Activated naive CD8-positive, alpha-beta T cell treated with anti-CD3 and anti-CD28 coated beads, Interleukin-2, amount 50 U/mL, for 16 hours (primary cell): ENCODE measurements around the gene APH1A.
"Not testable (repeated sequence)": the region's sequence is repeated elsewhere in the genome, so short reads cannot be mapped to it uniquely, and the experiment has no call there.

Experiments
- DNase-seq: peaks from one replicate; pipeline ENCODE4 v3.0.0-alpha.2; 2020; ENCODE audit warnings: low read depth, low spot score

APH1A gene

GRCh38 chr1:150233359-150234308 lies 35.2 kb downstream of the APH1A start:
- no peak for DNase-seq

GRCh38 chr1:150232921-150233320 lies 35.9 kb downstream of the APH1A start:
- not testable (repeated sequence) for DNase-seq

GRCh38 chr1:150228246-150228645 lies 40.6 kb downstream of the APH1A start:
- DNase-seq = not testable (repeated sequence)

GRCh38 chr1:150227228-150227627 lies 41.6 kb downstream of the APH1A start:
- DNase-seq = no peak

GRCh38 chr1:150226486-150226885 lies 42.3 kb downstream of the APH1A start:
- DNase-seq = no peak

GRCh38 chr1:150225546-150225945 lies 43.3 kb downstream of the APH1A start:
- DNase-seq = no peak

GRCh38 chr1:150224983-150225382 lies 43.8 kb downstream of the APH1A start:
- DNase-seq = no peak

GRCh38 chr1:150221552-150221951 lies 47.3 kb downstream of the APH1A start:
- DNase-seq = no peak

GRCh38 chr1:150215855-150216254 lies 53.0 kb downstream of the APH1A start:
- not testable (repeated sequence) for DNase-seq
